ENCODE data around the gene IQGAP2.

The IQGAP2 gene

GRCh38 chr5:76449606-76450005, 46.5 kb downstream of the IQGAP2 start:
- Histone ChIP-seq H4K8ac (ENCODE audit: low read depth, low read length) (no peak overlapping the region), H3K79me1 (ENCODE audit: low read depth, low read length) (no peaks in the 10 kb centered on the region), H3K27me3 (ENCODE audit: control insufficient read depth in 3 of 3, insufficient read depth in 3 of 3, low read depth in 1 of 3, low read length in 3 of 3) (no peaks in the 10 kb centered on the region), H3K4me2 (ENCODE audit: insufficient read depth, low read length, poor library complexity, severe bottlenecking) (no peak overlapping the region), H3K4me1 (ENCODE audit: control insufficient read depth in 2 of 2, insufficient read depth in 1 of 2, low read depth in 1 of 2, low read length in 2 of 2) (no peaks in the 10 kb centered on the region), H3K4ac (ENCODE audit: low read length) (no peak overlapping the region), H3K23ac (ENCODE audit: low read depth, low read length, poor library complexity) (no peak overlapping the region), H2AFZ (ENCODE audit: low read length) (no peak overlapping the region), H3K27ac (replicated peaks; ENCODE audit: low read length) (no peak overlapping the region), H2AK5ac (ENCODE audit: low read depth, low read length) (no peak overlapping the region), H2BK120ac (ENCODE audit: low read depth, low read length) (no peak overlapping the region), H2BK15ac (ENCODE audit: low read length) (no peak overlapping the region), H3K4me3 (ENCODE audit: low read length in 2 of 2) (no peak overlapping the region), H3K18ac (ENCODE audit: low read length) (no peak overlapping the region), H3K9me3 (replicated peaks in 1 of 2; ENCODE audit: control insufficient read depth in 2 of 2, insufficient read depth in 1 of 2, low read depth in 1 of 2, low read length in 2 of 2) (no peaks in the 10 kb centered on the region), H3K14ac (ENCODE audit: low read length) (no peak overlapping the region), H4K91ac (ENCODE audit: low read depth, low read length, poor library complexity) (no peak overlapping the region), H3K9ac (ENCODE audit: low read depth, low read length, poor library complexity) (no peak overlapping the region), H2BK5ac (ENCODE audit: low read length) (no peak overlapping the region), H3K36me3 (replicated peaks in 1 of 2; ENCODE audit: control insufficient read depth in 2 of 2, insufficient read depth in 2 of 2, low read length in 2 of 2) (peaks cover 0 to 7% of the 10 kb centered on the region in 2 donors), H2BK12ac (ENCODE audit: low read length) (no peak overlapping the region)
- no CpG with 5 or more reads among the region's 2 CpGs for WGBS, 2 donors (ENCODE audit: extremely low coverage in 2 of 2, insufficient read length in 2 of 2, insufficient replicate concordance in 1 of 2)
- DNase-seq (ENCODE audit: low spot score) = no peak

GRCh38 chr5:76450054-76450453, 47.0 kb downstream of the IQGAP2 start:
- Histone ChIP-seq H3K14ac (ENCODE audit: low read length) (no peak overlapping the region), H2BK120ac (ENCODE audit: low read depth, low read length) (no peak overlapping the region), H3K36me3 (replicated peaks in 1 of 2; ENCODE audit: control insufficient read depth in 2 of 2, insufficient read depth in 2 of 2, low read length in 2 of 2) (peaks cover 0 to 7% of the 10 kb centered on the region in 2 donors), H3K27ac (replicated peaks; ENCODE audit: low read length) (no peak overlapping the region), H3K4me3 (ENCODE audit: low read length in 2 of 2) (no peak overlapping the region), H3K79me1 (ENCODE audit: low read depth, low read length) (no peaks in the 10 kb centered on the region), H3K9ac (ENCODE audit: low read depth, low read length, poor library complexity) (no peak overlapping the region), H3K9me3 (replicated peaks in 1 of 2; ENCODE audit: control insufficient read depth in 2 of 2, insufficient read depth in 1 of 2, low read depth in 1 of 2, low read length in 2 of 2) (no peaks in the 10 kb centered on the region), H2AFZ (ENCODE audit: low read length) (no peak overlapping the region), H2AK5ac (ENCODE audit: low read depth, low read length) (no peak overlapping the region), H3K23ac (ENCODE audit: low read depth, low read length, poor library complexity) (no peak overlapping the region), H2BK12ac (ENCODE audit: low read length) (no peak overlapping the region), H3K4ac (ENCODE audit: low read length) (no peak overlapping the region), H2BK15ac (ENCODE audit: low read length) (no peak overlapping the region), H4K91ac (ENCODE audit: low read depth, low read length, poor library complexity) (no peak overlapping the region), H3K27me3 (ENCODE audit: control insufficient read depth in 3 of 3, insufficient read depth in 3 of 3, low read depth in 1 of 3, low read length in 3 of 3) (no peaks in the 10 kb centered on the region), H3K4me1 (ENCODE audit: control insufficient read depth in 2 of 2, insufficient read depth in 1 of 2, low read depth in 1 of 2, low read length in 2 of 2) (no peaks in the 10 kb centered on the region), H3K18ac (ENCODE audit: low read length) (no peak overlapping the region), H4K8ac (ENCODE audit: low read depth, low read length) (no peak overlapping the region), H3K4me2 (ENCODE audit: insufficient read depth, low read length, poor library complexity, severe bottlenecking) (no peak overlapping the region), H2BK5ac (ENCODE audit: low read length) (no peak overlapping the region)
- DNase-seq (ENCODE audit: low spot score) = no peak
- WGBS, 2 donors (ENCODE audit: extremely low coverage in 2 of 2, insufficient read length in 2 of 2, insufficient replicate concordance in 1 of 2) = no CpG with 5 or more reads among the region's 3 CpGs

GRCh38 chr5:76451031-76451701, 48.1 kb downstream of the IQGAP2 start:
- H3K79me1 ChIP-seq (ENCODE audit: low read depth, low read length) = no peaks in the 10 kb centered on the region
- H3K27ac ChIP-seq (replicated peaks; ENCODE audit: low read length) = no peak overlapping the region
- DNase-seq (ENCODE audit: low spot score) = no peak
- no peaks in the 10 kb centered on the region for H3K9me3 ChIP-seq (replicated peaks in 1 of 2; ENCODE audit: control insufficient read depth in 2 of 2, insufficient read depth in 1 of 2, low read depth in 1 of 2, low read length in 2 of 2)
- H3K9ac ChIP-seq (ENCODE audit: low read depth, low read length, poor library complexity) = no peak overlapping the region
- H2BK12ac ChIP-seq (ENCODE audit: low read length) = no peak overlapping the region
- no peak overlapping the region for H2BK15ac ChIP-seq (ENCODE audit: low read length)
- no peak overlapping the region for H3K18ac ChIP-seq (ENCODE audit: low read length)
- H4K8ac ChIP-seq (ENCODE audit: low read depth, low read length) = no peak overlapping the region
- no peaks in the 10 kb centered on the region for H3K4me1 ChIP-seq (ENCODE audit: control insufficient read depth in 2 of 2, insufficient read depth in 1 of 2, low read depth in 1 of 2, low read length in 2 of 2)
- no peak overlapping the region for H3K14ac ChIP-seq (ENCODE audit: low read length)
- WGBS, 2 donors (ENCODE audit: extremely low coverage in 2 of 2, insufficient read length in 2 of 2, insufficient replicate concordance in 1 of 2) = no CpG with 5 or more reads among the region's 6 CpGs
- no peak overlapping the region for H3K4me3 ChIP-seq (ENCODE audit: low read length in 2 of 2)
- H3K23ac ChIP-seq (ENCODE audit: low read depth, low read length, poor library complexity) = no peak overlapping the region
- H3K4me2 ChIP-seq (ENCODE audit: insufficient read depth, low read length, poor library complexity, severe bottlenecking) = no peak overlapping the region
- H2BK5ac ChIP-seq (ENCODE audit: low read length) = no peak overlapping the region
- H4K91ac ChIP-seq (ENCODE audit: low read depth, low read length, poor library complexity) = no peak overlapping the region
- no peak overlapping the region for H2AFZ ChIP-seq (ENCODE audit: low read length)
- no peak overlapping the region for H2BK120ac ChIP-seq (ENCODE audit: low read depth, low read length)
- no peak overlapping the region for H2AK5ac ChIP-seq (ENCODE audit: low read depth, low read length)
- H3K36me3 ChIP-seq (replicated peaks in 1 of 2; ENCODE audit: control insufficient read depth in 2 of 2, insufficient read depth in 2 of 2, low read length in 2 of 2) = peaks cover 0 to 7% of the 10 kb centered on the region in 2 donors
- no peaks in the 10 kb centered on the region for H3K27me3 ChIP-seq (ENCODE audit: control insufficient read depth in 3 of 3, insufficient read depth in 3 of 3, low read depth in 1 of 3, low read length in 3 of 3)
- no peak overlapping the region for H3K4ac ChIP-seq (ENCODE audit: low read length)

GRCh38 chr5:76455531-76456133, 52.5 kb downstream of the IQGAP2 start:
- Histone ChIP-seq H2AFZ (ENCODE audit: low read length) (no peak overlapping the region), H2BK15ac (ENCODE audit: low read length) (no peak overlapping the region), H4K8ac (ENCODE audit: low read depth, low read length) (no peak overlapping the region), H3K4me3 (ENCODE audit: low read length in 2 of 2) (no peak overlapping the region), H3K9me3 (replicated peaks in 1 of 2; ENCODE audit: control insufficient read depth in 2 of 2, insufficient read depth in 1 of 2, low read depth in 1 of 2, low read length in 2 of 2) (no peaks in the 10 kb centered on the region), H3K27me3 (ENCODE audit: control insufficient read depth in 3 of 3, insufficient read depth in 3 of 3, low read depth in 1 of 3, low read length in 3 of 3) (no peaks in the 10 kb centered on the region), H3K23ac (ENCODE audit: low read depth, low read length, poor library complexity) (no peak overlapping the region), H3K4ac (ENCODE audit: low read length) (no peak overlapping the region), H2BK120ac (ENCODE audit: low read depth, low read length) (no peak overlapping the region), H3K14ac (ENCODE audit: low read length) (no peak overlapping the region), H3K9ac (ENCODE audit: low read depth, low read length, poor library complexity) (no peak overlapping the region), H3K4me2 (ENCODE audit: insufficient read depth, low read length, poor library complexity, severe bottlenecking) (no peak overlapping the region), H4K91ac (ENCODE audit: low read depth, low read length, poor library complexity) (no peak overlapping the region), H3K4me1 (ENCODE audit: control insufficient read depth in 2 of 2, insufficient read depth in 1 of 2, low read depth in 1 of 2, low read length in 2 of 2) (peaks cover 2 to 5% of the 10 kb centered on the region in 2 donors), H3K36me3 (replicated peaks in 1 of 2; ENCODE audit: control insufficient read depth in 2 of 2, insufficient read depth in 2 of 2, low read length in 2 of 2) (no peaks in the 10 kb centered on the region), H3K79me1 (ENCODE audit: low read depth, low read length) (no peaks in the 10 kb centered on the region), H3K18ac (ENCODE audit: low read length) (no peak overlapping the region), H2BK12ac (ENCODE audit: low read length) (no peak overlapping the region), H3K27ac (replicated peaks; ENCODE audit: low read length) (no peak overlapping the region), H2AK5ac (ENCODE audit: low read depth, low read length) (no peak overlapping the region), H2BK5ac (ENCODE audit: low read length) (no peak overlapping the region)
- no peak for DNase-seq (ENCODE audit: low spot score)
- WGBS, 2 donors (ENCODE audit: extremely low coverage in 2 of 2, insufficient read length in 2 of 2, insufficient replicate concordance in 1 of 2) = no CpG with 5 or more reads among the region's 4 CpGs

Data from neuronal stem cell (in vitro differentiated cells).